Epidermal melanocyte (primary cell): ENCODE results near the gene MYLK.

ENCODE experiments used
- DNase-seq: peaks from one replicate; pipeline ENCODE4 v3.0.0; 2011; ENCODE audit warnings: low spot score; ENCODE audit not compliant: insufficient read length

Gene MYLK

GRCh38 chr3:123795471-123796251 is 88.5 kb downstream of the MYLK start:
- DNase-seq, result no peak

GRCh38 chr3:123793425-123793824 is 90.7 kb downstream of the MYLK start:
- no peak for DNase-seq

- no peak for DNase-seq
Measured at GRCh38 chr3:123792473-123793201, 91.5 kb downstream of the MYLK start.

DNA sequence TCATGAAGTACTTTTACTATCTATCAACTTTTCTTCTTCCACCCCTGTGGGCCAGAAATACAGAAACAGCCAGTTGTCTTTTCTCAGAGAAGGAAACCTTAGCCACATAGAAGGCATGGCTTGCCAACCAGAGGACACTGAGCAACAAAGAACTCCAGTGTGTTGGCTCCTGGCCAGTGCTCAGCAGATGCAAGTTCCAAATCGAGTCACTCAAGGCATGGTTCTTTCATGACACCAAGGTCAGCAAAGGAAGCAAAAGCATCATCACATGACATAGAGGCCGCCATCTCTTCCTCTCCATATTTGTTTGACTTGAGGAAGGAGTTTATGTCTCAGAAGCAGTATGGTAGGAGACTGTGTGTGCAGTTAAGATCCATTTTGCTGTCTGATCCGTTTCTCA is 92.2 kb downstream of the MYLK start:
- DNase-seq, result no peak

GRCh38 chr3:123791417-123791816 is 92.7 kb downstream of the MYLK start:
- no peak for DNase-seq

- DNase-seq, result no peak
Measured at GRCh38 chr3:123791073-123791370, 93.1 kb downstream of the MYLK start.

GRCh38 chr3:123790254-123791072 is 93.7 kb downstream of the MYLK start:
- DNase-seq, result no peak

- no peak for DNase-seq
Measured at GRCh38 chr3:123789760-123790159, 94.4 kb downstream of the MYLK start.

DNA sequence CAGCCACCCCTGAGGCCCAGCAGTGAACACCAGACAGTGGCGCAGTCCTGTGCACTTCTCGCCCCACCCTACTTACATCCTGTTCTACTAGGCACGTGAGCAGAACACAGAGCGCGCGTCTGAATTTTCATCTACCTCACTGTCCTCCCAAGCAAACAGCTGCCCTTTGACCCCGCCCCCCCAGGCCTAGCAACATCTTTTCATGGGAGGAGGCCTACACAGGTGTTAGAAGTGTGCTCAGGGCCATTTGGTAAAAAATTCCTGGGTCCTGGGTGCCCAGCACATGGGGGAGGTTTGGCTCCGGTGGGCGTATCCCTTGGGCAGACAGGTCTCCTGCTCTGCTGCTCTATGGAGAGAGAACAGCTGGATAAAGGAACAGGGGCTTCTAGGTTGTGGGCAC is 95.0 kb downstream of the MYLK start:
- no peak for DNase-seq

GRCh38 chr3:123788710-123789109 is 95.4 kb downstream of the MYLK start:
- DNase-seq, result no peak

GRCh38 chr3:123787133-123787532 is 97.0 kb downstream of the MYLK start:
- no peak for DNase-seq

DNA sequence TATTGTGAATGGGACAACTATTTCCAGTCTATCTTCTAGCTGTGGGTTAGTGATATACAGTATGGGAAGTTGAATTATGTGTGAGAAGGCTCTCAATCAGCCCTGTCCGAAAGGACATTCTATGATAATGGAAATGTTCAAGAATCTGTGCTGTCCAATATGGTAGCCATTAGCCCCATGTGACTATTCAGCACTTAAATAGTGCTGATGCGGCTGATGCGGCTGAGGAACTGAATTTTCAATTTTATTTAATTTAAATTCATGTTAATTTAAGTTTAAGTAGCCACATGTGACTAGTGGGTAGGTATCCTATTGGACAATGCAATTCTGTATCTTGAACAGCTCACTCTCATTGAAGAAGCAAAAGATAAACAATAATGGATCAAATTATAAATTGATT is 98.5 kb downstream of the MYLK start:
- no peak for DNase-seq

DNA sequence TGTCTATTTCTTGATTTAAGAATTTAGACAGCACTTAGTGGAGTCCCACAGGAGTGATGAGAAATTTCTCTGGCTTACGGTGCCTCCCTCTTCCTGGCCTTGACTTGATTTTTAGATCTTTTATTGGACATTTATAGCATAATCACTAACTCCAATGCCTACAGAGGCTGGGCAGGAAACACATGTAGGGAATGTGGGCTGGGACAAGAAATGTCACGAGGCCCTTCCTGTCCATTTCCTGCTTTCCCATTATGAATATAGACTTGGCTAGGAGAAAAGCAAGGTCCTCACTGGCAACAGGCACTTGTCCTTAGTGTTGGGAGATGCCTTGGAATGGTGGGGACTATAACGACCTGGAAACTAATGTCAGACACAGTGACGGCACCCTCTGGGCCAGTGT is 100.3 kb downstream of the MYLK start:
- no peak for DNase-seq

DNA sequence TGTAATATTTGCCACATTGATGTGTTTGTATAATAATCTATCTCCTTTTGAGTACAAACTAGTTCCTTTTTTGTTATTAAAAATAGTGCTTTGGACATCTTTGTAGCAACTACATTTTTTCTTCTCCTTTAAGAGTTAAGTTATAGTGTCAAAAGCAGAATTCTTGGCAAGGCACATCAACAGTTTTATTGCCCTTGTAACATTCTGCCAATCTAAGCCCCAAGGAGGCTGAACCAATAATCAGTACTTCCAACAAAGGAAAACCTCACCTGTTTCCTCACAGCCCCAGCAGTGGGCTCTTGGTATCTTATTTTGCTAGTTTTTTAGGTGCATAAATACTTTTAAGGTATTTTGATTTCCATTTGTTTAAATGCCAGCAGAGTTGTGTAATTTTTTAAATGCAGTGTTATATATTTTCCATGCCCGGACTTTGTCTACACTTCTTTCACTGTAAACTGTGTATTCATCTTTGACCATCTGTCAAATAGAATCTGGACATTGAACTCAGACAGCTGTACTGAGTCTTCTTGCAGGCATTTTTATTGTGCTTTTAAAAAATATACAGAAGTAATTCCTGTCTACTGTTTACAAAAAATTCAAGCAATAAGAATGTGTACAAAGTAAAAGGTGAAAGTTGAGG is 101.0 kb downstream of the MYLK start:
- no peak for DNase-seq

DNA sequence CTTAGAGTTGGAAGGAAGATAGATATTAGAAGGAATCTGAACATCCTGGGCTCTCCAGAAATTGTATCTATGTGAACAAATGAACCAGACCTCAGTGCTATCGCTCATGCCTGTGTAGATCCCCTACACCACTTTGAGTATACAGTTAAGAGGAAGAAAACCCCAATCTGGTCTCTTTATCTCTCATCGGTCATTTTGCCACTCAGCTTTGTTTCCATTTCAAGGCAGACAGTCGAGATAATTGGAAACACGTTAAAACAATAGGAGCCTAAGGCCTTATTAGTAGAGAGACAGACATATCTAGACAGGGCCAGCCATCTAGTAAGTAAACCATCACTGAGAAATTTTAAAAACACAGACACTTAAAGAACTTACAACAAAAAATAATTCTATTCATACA is 101.6 kb downstream of the MYLK start:
- no peak for DNase-seq

GRCh38 chr3:123781571-123782275 is 102.4 kb downstream of the MYLK start:
- no peak for DNase-seq

- DNase-seq, result no peak
Measured at GRCh38 chr3:123781138-123781537, 103.0 kb downstream of the MYLK start.

GRCh38 chr3:123780656-123781055 is 103.5 kb downstream of the MYLK start:
- DNase-seq, result no peak

DNA sequence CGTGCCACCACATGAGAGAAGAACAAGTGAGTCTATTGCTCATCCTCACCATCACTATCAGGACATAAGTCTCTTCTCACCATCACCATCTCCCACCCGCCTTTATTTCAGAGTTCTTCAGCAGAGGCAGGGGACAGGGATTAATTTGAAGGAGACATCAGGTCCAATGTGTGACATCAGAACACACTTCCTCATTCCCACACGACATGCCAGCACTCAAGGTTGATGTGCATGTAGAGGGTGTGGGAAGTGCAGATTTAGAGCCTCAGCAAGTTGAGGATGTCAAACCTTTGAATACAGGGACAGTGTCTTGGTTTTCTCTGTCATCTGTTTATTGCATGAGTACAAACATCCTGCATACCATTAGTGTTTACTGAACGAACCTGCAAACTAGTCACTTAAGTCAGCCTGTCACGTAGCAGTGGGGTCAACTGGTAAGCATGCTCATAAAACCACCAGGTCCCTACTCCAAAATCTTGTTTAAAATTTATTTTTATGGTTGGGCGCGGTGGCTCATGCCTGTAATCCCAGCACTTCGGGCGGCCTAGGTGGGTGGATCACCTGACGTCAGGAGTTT is 104.4 kb downstream of the MYLK start:
- no peak for DNase-seq

- DNase-seq, result no peak
Measured at GRCh38 chr3:123778991-123779622, 105.0 kb downstream of the MYLK start.
